Uterus (tissue), 4 donors: Measurements from ENCODE around the gene SCP2. TPM values are rescaled to one million over a fixed set of nuclear protein-coding genes. Genes with fewer than 3 reads are reported as not detected.

Experiments used
- DNase-seq, 2 donors: peaks; one replicate each; pipeline ENCODE4 v3.0.0-alpha.2; 2019 to 2020
- H3K27ac ChIP-seq, 2 donors: fragments of 200-600 bp; sonication (generic); 1 replicate in 1 of 2; 2 replicates in 1 of 2; pipeline ENCODE4 v1.5.1; 2016 to 2018
- H3K27me3 ChIP-seq, 2 donors: fragments of 200-600 bp; sonication (generic); one replicate each; pipeline ENCODE4 v1.5.1; 2018 to 2019; ENCODE audit warnings: control low read depth in 1 of 2
- H3K36me3 ChIP-seq, 2 donors: fragments of 200-600 bp; sonication (generic); one replicate each; pipeline ENCODE4 v1.5.1; 2019; ENCODE audit warnings: control low read depth in 1 of 2
- H3K4me1 ChIP-seq, 2 donors: fragments of 200-600 bp; sonication (generic); one replicate each; pipeline ENCODE4 v1.5.1; 2018 to 2019; ENCODE audit warnings: control low read depth in 1 of 2
- H3K4me3 ChIP-seq, 2 donors: fragments of 200-600 bp; sonication (generic); 1 replicate in 1 of 2; 2 replicates in 1 of 2; pipeline ENCODE4 v1.5.1; 2018 to 2019; ENCODE audit warnings: mild to moderate bottlenecking in 1 of 2
- H3K9me3 ChIP-seq, 2 donors: fragments of 200-600 bp; sonication (generic); one replicate each; pipeline ENCODE4 v1.5.1; 2019; ENCODE audit warnings: control low read depth in 1 of 2
- POLR2A ChIP-seq, 2 donors: fragments of 450-650 bp; IDR thresholded peaks; one replicate each; pipeline ENCODE4 v1.6.1; 2016; ENCODE audit warnings: antibody characterized with exemption in 2 of 2, mild to moderate bottlenecking in 1 of 2, moderate library complexity in 1 of 2
- intact Hi-C: fragments of 100-400 bp; cut with DNase I; formaldehyde crosslinking; loops from one replicate; pipeline ENCODE4 v1.15.1; 2023; ENCODE audit warnings: low total_unique reads
- total RNA-seq, 4 donors: library from RNA; depleted of rRNA in 3 of 4; stranded (reverse); fragments of >200 nt in 3 of 4; gene quantifications; one replicate each; pipeline versions ENCODE4 v1.1.0 to v1.2.4, GENCODE V29; 2014 to 2023
- TF ChIP-seq, protein P1 (sequence below), 4 experiments: fragments of 200-600 bp in 2 of 4; fragments of 450-650 bp in 2 of 4; sonication (generic) in 2 of 4; IDR thresholded peaks; one replicate each; pipeline ENCODE4 v1.5.1; 2016 to 2019; ENCODE audit warnings: antibody characterized with exemption in 4 of 4, mild to moderate bottlenecking in 2 of 4, moderate library complexity in 1 of 4
- donor health status: DM: yes; HTN: yes; CAD: no.

The SCP2 gene
- total RNA-seq, 4 donors from 2014 or later: 29.2 to 151 (median 84.6) TPM

GRCh38 chr1:53087332-53088285, 160.5 kb downstream of the SCP2 start:
- intact Hi-C loops: no loop called here
- no peak for DNase-seq
- H3K9me3 ChIP-seq: no peaks in the 10 kb centered on the region
- no peak overlapping the region for H3K27ac ChIP-seq
- no peaks in the 10 kb centered on the region for H3K4me1 ChIP-seq
- TF ChIP-seq POLR2A (IDR thresholded peaks at IDR 0.05): no peak
- TF ChIP-seq, protein P1, sequence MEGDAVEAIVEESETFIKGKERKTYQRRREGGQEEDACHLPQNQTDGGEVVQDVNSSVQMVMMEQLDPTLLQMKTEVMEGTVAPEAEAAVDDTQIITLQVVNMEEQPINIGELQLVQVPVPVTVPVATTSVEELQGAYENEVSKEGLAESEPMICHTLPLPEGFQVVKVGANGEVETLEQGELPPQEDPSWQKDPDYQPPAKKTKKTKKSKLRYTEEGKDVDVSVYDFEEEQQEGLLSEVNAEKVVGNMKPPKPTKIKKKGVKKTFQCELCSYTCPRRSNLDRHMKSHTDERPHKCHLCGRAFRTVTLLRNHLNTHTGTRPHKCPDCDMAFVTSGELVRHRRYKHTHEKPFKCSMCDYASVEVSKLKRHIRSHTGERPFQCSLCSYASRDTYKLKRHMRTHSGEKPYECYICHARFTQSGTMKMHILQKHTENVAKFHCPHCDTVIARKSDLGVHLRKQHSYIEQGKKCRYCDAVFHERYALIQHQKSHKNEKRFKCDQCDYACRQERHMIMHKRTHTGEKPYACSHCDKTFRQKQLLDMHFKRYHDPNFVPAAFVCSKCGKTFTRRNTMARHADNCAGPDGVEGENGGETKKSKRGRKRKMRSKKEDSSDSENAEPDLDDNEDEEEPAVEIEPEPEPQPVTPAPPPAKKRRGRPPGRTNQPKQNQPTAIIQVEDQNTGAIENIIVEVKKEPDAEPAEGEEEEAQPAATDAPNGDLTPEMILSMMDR (IDR thresholded peaks at IDR 0.05): no peak
- no peaks in the 10 kb centered on the region for H3K36me3 ChIP-seq
- H3K4me3 ChIP-seq: no peak overlapping the region
- no peaks in the 10 kb centered on the region for H3K27me3 ChIP-seq

GRCh38 chr1:53088616-53089300, 161.7 kb downstream of the SCP2 start:
- no peak for DNase-seq
- TF ChIP-seq, protein P1 (IDR thresholded peaks at IDR 0.05): no peak
- no peak for TF ChIP-seq POLR2A (IDR thresholded peaks at IDR 0.05)
- Histone ChIP-seq H3K27me3 (no peaks in the 10 kb centered on the region), H3K9me3 (no peaks in the 10 kb centered on the region), H3K4me1 (no peaks in the 10 kb centered on the region), H3K4me3 (no peak overlapping the region), H3K36me3 (no peaks in the 10 kb centered on the region), H3K27ac (no peak overlapping the region)
- intact Hi-C loops: no loop called here

GRCh38 chr1:53089478-53090226, 162.6 kb downstream of the SCP2 start:
- Histone ChIP-seq H3K27me3 (no peaks in the 10 kb centered on the region), H3K4me1 (no peaks in the 10 kb centered on the region), H3K4me3 (no peak overlapping the region), H3K9me3 (no peaks in the 10 kb centered on the region), H3K36me3 (no peaks in the 10 kb centered on the region), H3K27ac (no peak overlapping the region)
- intact Hi-C loops: no loop called here
- no peak for DNase-seq
- no peak for TF ChIP-seq POLR2A (IDR thresholded peaks at IDR 0.05)
- TF ChIP-seq, protein P1 (IDR thresholded peaks at IDR 0.05): no peak

DNA sequence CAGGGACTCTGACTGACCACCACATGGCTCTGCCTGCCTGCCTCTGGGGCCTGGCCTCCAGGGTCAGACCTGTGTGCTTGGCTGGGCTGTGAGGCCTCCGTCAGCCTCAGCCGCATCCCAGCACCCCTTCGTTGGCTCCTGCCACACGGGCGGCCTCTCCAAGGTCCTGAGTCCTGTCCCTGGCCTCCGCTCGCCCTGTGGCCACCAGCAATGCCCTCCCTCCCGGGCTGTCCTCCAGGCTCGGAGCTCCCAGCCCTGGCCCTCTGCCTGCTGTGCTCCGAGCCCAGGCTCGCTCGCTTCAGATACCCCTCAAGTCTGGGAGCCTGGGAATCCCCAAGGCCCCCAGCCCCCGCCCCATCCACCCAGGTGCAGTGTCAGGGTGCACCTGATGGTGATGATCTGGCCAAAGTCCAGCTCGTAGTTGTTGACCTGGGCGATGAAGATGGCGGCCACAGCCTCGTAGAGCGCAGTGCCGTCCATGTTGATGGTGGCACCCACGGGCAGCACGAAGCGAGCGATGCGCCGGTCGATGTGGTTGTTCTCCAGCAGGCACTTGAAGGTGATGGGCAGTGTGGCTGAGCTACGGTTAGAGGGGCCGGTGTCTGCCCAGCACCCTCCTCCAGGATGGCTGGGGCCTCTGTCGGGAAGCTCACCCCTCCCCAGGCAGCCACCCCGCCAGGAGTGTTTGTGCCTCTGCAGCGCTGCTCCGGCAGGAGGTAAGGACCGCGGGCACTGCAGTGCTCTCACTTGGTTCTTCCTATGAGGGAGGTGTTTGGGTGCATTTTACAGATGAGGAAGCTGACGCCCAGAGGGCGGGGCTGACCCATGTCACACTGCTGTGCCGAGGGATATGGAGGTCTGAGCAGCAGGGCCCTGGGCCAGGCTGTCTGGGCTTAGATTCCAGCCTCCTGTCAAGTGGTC, 163.4 kb downstream of the SCP2 start:
- TF ChIP-seq, protein P1 (IDR thresholded peaks at IDR 0.05): no peak
- Histone ChIP-seq H3K36me3 (no peaks in the 10 kb centered on the region), H3K4me1 (no peaks in the 10 kb centered on the region), H3K27me3 (no peaks in the 10 kb centered on the region), H3K4me3 (no peak overlapping the region), H3K9me3 (no peaks in the 10 kb centered on the region), H3K27ac (no peak overlapping the region)
- no peak for DNase-seq
- intact Hi-C loops: no loop called here
